ENCODE results near the gene UHMK1.

DNA sequence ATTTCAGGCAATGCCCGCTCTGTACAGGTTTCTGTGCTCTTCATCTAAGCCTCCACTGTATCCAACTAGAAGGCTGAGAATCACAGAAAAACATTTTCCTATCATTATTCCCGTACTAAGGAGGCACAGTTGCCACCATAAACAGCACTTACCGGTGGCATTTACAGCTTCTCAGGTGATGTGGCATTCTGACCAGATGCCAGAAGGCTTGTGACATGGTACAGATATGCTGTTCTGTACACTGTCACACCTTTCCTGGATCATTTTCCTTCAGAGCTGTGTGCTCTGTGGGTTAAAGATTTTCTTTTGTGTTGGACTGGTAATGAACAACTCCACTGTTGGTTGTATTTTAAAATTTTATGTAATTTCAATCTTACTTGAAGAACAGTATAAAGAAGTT lies 59.9 kb downstream of the UHMK1 start:
- TF ChIP-seq POLR2A (IDR thresholded peaks at IDR 0.05; ENCODE audit: low read depth, low read length), result no peak
- no peak for TF ChIP-seq TAF1 (IDR thresholded peaks at IDR 0.05; ENCODE audit: low read depth, low read length)
- TF ChIP-seq PAX5 (IDR thresholded peaks at IDR 0.05; ENCODE audit: insufficient read depth, low read length, severe bottlenecking), result no peak
- no peak for TF ChIP-seq POLR2AphosphoS5 (IDR thresholded peaks at IDR 0.05; ENCODE audit: low read depth, low read length)
- no peak for TF ChIP-seq POU2F2 (IDR thresholded peaks at IDR 0.05; ENCODE audit: low read depth, low read length)

Measured in GM12891 (cell line).